Activated T-cell treated with anti-CD3 and anti-CD28 coated beads, Interleukin-2, amount 50 U/mL, for 48 hours (primary cell): ENCODE data around the gene PSG3.
A peak's percentile ranks its signal among the peaks of the same experiment; 100 is the strongest.
"Not testable (repeated sequence)": the region's sequence is repeated elsewhere in the genome, so short reads cannot be mapped to it uniquely, and the experiment has no call there.

Experiments
- DNase-seq, 2 experiments: peaks; one replicate each; pipeline ENCODE4 v3.0.0-alpha.2; 2020

The PSG3 gene

GRCh38 chr19:42740381-42740780, at the start of gene PSG3:
PSG3 (minus strand) TSS chr19:42740481; CDS start chr19:42740384, 97 bp downstream.
- DNase-seq: not testable (repeated sequence)

GRCh38 chr19:42788766-42789165, 48.5 kb upstream of the PSG3 start:
- not testable (repeated sequence) for DNase-seq

- not testable (repeated sequence) for DNase-seq
These were observed 47.5 kb upstream of the PSG3 start for GRCh38 chr19:42787766-42788165.

- DNase-seq: peak; percentile 57 to 61
These were observed 36.7 kb upstream of the PSG3 start for GRCh38 chr19:42776750-42777612.

- not testable (repeated sequence) for DNase-seq
These were observed 34.4 kb upstream of the PSG3 start for GRCh38 chr19:42774510-42775158.

GRCh38 chr19:42767319-42767718, 27.0 kb upstream of the PSG3 start:
- peak in 1 of 2 experiments; percentile 33 for DNase-seq

GRCh38 chr19:42766871-42767270, 26.6 kb upstream of the PSG3 start:
- DNase-seq: not testable (repeated sequence)

- no peak for DNase-seq
These were observed 24.6 kb upstream of the PSG3 start for GRCh38 chr19:42764836-42765235.

- DNase-seq: no peak
These were observed 22.5 kb upstream of the PSG3 start for GRCh38 chr19:42762789-42763188.

GRCh38 chr19:42761924-42762295, 21.6 kb upstream of the PSG3 start:
- DNase-seq: not testable (repeated sequence)

GRCh38 chr19:42760954-42761923, 21.0 kb upstream of the PSG3 start:
- not testable (repeated sequence) for DNase-seq

- not testable (repeated sequence) for DNase-seq
These were observed 18.4 kb upstream of the PSG3 start for GRCh38 chr19:42758667-42759066.

GRCh38 chr19:42752246-42752645, 12.0 kb upstream of the PSG3 start:
- not testable (repeated sequence) for DNase-seq

- peak; percentile 25 to 36 for DNase-seq
These were observed 1.7 kb upstream of the PSG3 start for GRCh38 chr19:42741726-42742607.

- DNase-seq: not testable (repeated sequence)
These were observed 2.7 kb downstream of the PSG3 start for GRCh38 chr19:42737581-42738011.

GRCh38 chr19:42728341-42728740, 11.9 kb downstream of the PSG3 start:
- not testable (repeated sequence) for DNase-seq

- DNase-seq: not testable (repeated sequence)
These were observed 26.3 kb downstream of the PSG3 start for GRCh38 chr19:42714000-42714399.

GRCh38 chr19:42712753-42713152, 27.5 kb downstream of the PSG3 start:
- DNase-seq: not testable (repeated sequence)

GRCh38 chr19:42710986-42711385, 29.3 kb downstream of the PSG3 start:
- DNase-seq: not testable (repeated sequence)

- DNase-seq: no peak
These were observed 42.4 kb downstream of the PSG3 start for GRCh38 chr19:42697884-42698283.

GRCh38 chr19:42695811-42696503, 44.3 kb downstream of the PSG3 start:
- no peak for DNase-seq
